GM23338 (cell line): ENCODE data around the gene RUSC1. TPM values are rescaled to one million over a fixed set of nuclear protein-coding genes. Genes with fewer than 3 reads are reported as not detected.
A peak's percentile ranks its signal among the peaks of the same experiment; 100 is the strongest.

Experiments
- ATAC-seq: fragments of 200-7000 bp; cut with Tn5 transposase; 3 replicates; pipeline ENCODE4 v1.9.1; 2020
- DNase-seq: peaks from one replicate; pipeline ENCODE4 v3.0.0-alpha.2; 2015; ENCODE audit warnings: low spot score
- H2AFZ ChIP-seq: fragments of 200-600 bp; sonication (generic); 2 replicates; pipeline ENCODE4 v1.8.0; 2016; ENCODE audit warnings: antibody characterized with exemption, mild to moderate bottlenecking, moderate library complexity
- H3F3A ChIP-seq: fragments of 200-600 bp; sonication (generic); replicated peaks from 2 replicates; pipeline ENCODE4 v1.8.0; 2017; ENCODE audit warnings: antibody characterized with exemption, mixed run types, low read depth
- H3K27ac ChIP-seq: fragments of 200-600 bp; sonication (generic); 2 replicates; pipeline ENCODE4 v1.6.1; 2016; ENCODE audit warnings: low read depth
- H3K27me3 ChIP-seq: fragments of 200-600 bp; sonication (generic); 2 replicates; pipeline ENCODE4 v1.8.0; 2016; ENCODE audit warnings: mild to moderate bottlenecking, mixed run types, moderate library complexity; ENCODE audit not compliant: insufficient read depth
- H3K36me3 ChIP-seq: fragments of 200-600 bp; sonication (generic); 2 replicates; pipeline ENCODE4 v1.8.0; 2016; ENCODE audit warnings: mild to moderate bottlenecking; ENCODE audit not compliant: insufficient read depth
- H3K4me1 ChIP-seq: fragments of 200-600 bp; sonication (generic); 2 replicates; pipeline ENCODE4 v1.8.0; 2016; ENCODE audit warnings: mild to moderate bottlenecking, moderate library complexity; ENCODE audit not compliant: insufficient read depth
- H3K4me2 ChIP-seq: fragments of 200-600 bp; sonication (generic); 2 replicates; pipeline ENCODE4 v1.7.1; 2017; ENCODE audit warnings: mixed run types
- H3K4me3 ChIP-seq: fragments of 200-600 bp; sonication (generic); 2 replicates; pipeline ENCODE4 v1.6.1; 2016; ENCODE audit warnings: mixed run types
- H3K79me2 ChIP-seq: fragments of 200-600 bp; sonication (generic); replicated peaks from 2 replicates; pipeline ENCODE4 v1.8.0; 2017; ENCODE audit warnings: mild to moderate bottlenecking; ENCODE audit not compliant: insufficient read depth
- H3K9me2 ChIP-seq: fragments of 200-600 bp; sonication (generic); 2 replicates; pipeline ENCODE4 v1.8.0; 2017; ENCODE audit not compliant: insufficient read depth
- H4K20me1 ChIP-seq: fragments of 200-600 bp; sonication (generic); replicated peaks from 2 replicates; pipeline ENCODE4 v1.8.0; 2017; ENCODE audit warnings: mild to moderate bottlenecking; ENCODE audit not compliant: insufficient read depth
- H3K27ac Mint-ChIP-seq: 2 replicates; pipeline ENCODE4 v1.8.0; 2020; ENCODE audit warnings: inconsistent platforms, mild to moderate bottlenecking, moderate library complexity, mixed read lengths
- H3K27me3 Mint-ChIP-seq: 3 replicates; pipeline ENCODE4 v1.8.0; 2022; ENCODE audit warnings: low read depth, mild to moderate bottlenecking, moderate library complexity, mixed read lengths, inconsistent platforms; ENCODE audit not compliant: insufficient read depth, poor library complexity
- H3K36me3 Mint-ChIP-seq: 3 replicates; pipeline ENCODE4 v1.8.0; 2021; ENCODE audit warnings: low read depth, mild to moderate bottlenecking, inconsistent platforms, moderate library complexity, mixed read lengths
- H3K4me1 Mint-ChIP-seq: 3 replicates; pipeline ENCODE4 v1.8.0; 2020; ENCODE audit warnings: mild to moderate bottlenecking, inconsistent platforms, mixed read lengths
- H3K4me3 Mint-ChIP-seq: 3 replicates; pipeline ENCODE4 v1.8.0; 2021; ENCODE audit warnings: moderate library complexity, mild to moderate bottlenecking, inconsistent platforms, mixed read lengths
- H3K9me3 Mint-ChIP-seq: 3 replicates; pipeline ENCODE4 v1.8.0; 2020; ENCODE audit warnings: moderate library complexity, mild to moderate bottlenecking, inconsistent platforms, mixed read lengths
- CREB1 ChIP-seq: fragments of 250-450 bp; sonication (Bioruptor Pico); IDR thresholded peaks from 2 replicates; pipeline ENCODE4 v1.5.0; 2020; ENCODE audit warnings: low read depth, mild to moderate bottlenecking, moderate library complexity
- EZH2phosphoT487 ChIP-seq: fragments of 200-600 bp; sonication (generic); IDR thresholded peaks from one replicate; pipeline ENCODE4 v1.8.1; 2018; ENCODE audit warnings: antibody characterized with exemption; ENCODE audit not compliant: unreplicated experiment
- POLR2AphosphoS5 ChIP-seq: IDR thresholded peaks from 2 replicates; pipeline ENCODE4 v1.6.1; 2016; ENCODE audit warnings: antibody characterized with exemption, low read depth
- ZNF331 ChIP-seq: fragments of 250-450 bp; sonication (Bioruptor Pico); IDR thresholded peaks from 2 replicates; pipeline ENCODE4 v1.5.0; 2020; ENCODE audit warnings: low read depth, mild to moderate bottlenecking, moderate library complexity
- ZNF462 ChIP-seq: fragments of 250-450 bp; sonication (Bioruptor Pico); IDR thresholded peaks from 2 replicates; pipeline ENCODE4 v1.5.0; 2020; ENCODE audit warnings: mild to moderate bottlenecking, moderate library complexity
- polyA plus RNA-seq: library from polyadenylated mRNA; unstranded; fragments of >200 nt; fragmentation: Nextera tagmentation; extraction: Ambion mirVana; gene quantifications from 2 replicates; pipeline ENCODE4 v1.2.1, GENCODE V29; 2016
- total RNA-seq: library from RNA; depleted of rRNA; stranded (reverse); fragments of >200 nt; shearing (Covaris generic); gene quantifications from 2 replicates; pipeline ENCODE4 v1.2.3, GENCODE V29; 2014
- TF ChIP-seq, protein P1 (sequence below): IDR thresholded peaks from one replicate; pipeline ENCODE4 v1.6.1; 2018; ENCODE audit warnings: antibody characterized with exemption; ENCODE audit not compliant: unreplicated experiment
- TF ChIP-seq, protein P2 (sequence below), 2 experiments: fragments of 200-600 bp in 1 of 2; sonication (generic) in 1 of 2; conservative IDR thresholded peaks; 2 replicates each; pipeline versions ENCODE4 v1.5.1 to v1.6.1; 2016 to 2017; ENCODE audit warnings: antibody characterized with exemption in 2 of 2, low read depth in 2 of 2, mild to moderate bottlenecking in 2 of 2, moderate library complexity in 1 of 2
- TF ChIP-seq, protein P3 (sequence below): IDR thresholded peaks from 2 replicates; pipeline ENCODE4 v1.6.1; 2016; ENCODE audit warnings: antibody characterized with exemption

Gene RUSC1
- total and polyA plus RNA-seq, 2 experiments from 2014 or later, result 53.4 to 87.7 TPM

DNA sequence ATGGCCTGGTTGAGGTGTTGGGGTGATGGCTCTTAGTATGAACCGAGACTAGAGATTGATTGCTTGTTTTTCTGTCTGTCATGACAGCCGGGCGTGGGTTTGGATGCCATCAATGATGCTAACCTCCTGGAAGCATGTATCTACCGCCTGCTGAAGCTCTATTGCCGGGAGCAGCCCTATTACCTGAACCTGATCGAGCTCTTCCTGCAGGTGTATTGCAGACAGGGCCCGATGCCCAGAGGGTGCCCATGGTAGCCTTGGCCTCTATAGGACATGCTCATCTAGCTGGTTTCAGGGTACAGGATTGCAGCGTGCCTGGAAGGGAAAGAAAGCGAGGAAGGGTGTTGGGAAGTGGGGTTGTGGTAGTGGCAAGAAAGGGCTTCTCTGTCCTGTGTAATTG lies 2.6 kb upstream of the RUSC1 start (continued):
- no peak for TF ChIP-seq ZNF462

- Histone ChIP-seq H4K20me1 (peaks cover 21% of the 10 kb centered on the region), H3K79me2 (peaks cover 3% of the 10 kb centered on the region; the same call in 1 of the 2 replicates), H3K9me2 (no peaks in the 10 kb centered on the region), H3K4me2 (peak overlapping the region; percentile 99; the same call in 1 of the 2 replicates), H3K27me3 (peaks cover 7% of the 10 kb centered on the region), H3K4me1 (peaks cover 23% of the 10 kb centered on the region), H2AFZ (no peak overlapping the region), H3F3A (peaks cover 59% of the 10 kb centered on the region), H3K36me3 (peaks cover 22% of the 10 kb centered on the region), H3K4me3 (no peak overlapping the region), H3K27ac (peak overlapping the region; percentile 46; the same call in 1 of the 2 replicates)
- Mint-ChIP-seq H3K4me1 (peaks cover 32% of the 10 kb centered on the region), H3K27ac (no peak overlapping the region), H3K27me3 (peaks cover 24% of the 10 kb centered on the region), H3K9me3 (no peaks in the 10 kb centered on the region), H3K36me3 (peaks cover 33% of the 10 kb centered on the region), H3K4me3 (peak overlapping the region; percentile 8; the same call in 1 of the 3 replicates)
- ATAC-seq, result no peak
- TF ChIP-seq, protein P1, sequence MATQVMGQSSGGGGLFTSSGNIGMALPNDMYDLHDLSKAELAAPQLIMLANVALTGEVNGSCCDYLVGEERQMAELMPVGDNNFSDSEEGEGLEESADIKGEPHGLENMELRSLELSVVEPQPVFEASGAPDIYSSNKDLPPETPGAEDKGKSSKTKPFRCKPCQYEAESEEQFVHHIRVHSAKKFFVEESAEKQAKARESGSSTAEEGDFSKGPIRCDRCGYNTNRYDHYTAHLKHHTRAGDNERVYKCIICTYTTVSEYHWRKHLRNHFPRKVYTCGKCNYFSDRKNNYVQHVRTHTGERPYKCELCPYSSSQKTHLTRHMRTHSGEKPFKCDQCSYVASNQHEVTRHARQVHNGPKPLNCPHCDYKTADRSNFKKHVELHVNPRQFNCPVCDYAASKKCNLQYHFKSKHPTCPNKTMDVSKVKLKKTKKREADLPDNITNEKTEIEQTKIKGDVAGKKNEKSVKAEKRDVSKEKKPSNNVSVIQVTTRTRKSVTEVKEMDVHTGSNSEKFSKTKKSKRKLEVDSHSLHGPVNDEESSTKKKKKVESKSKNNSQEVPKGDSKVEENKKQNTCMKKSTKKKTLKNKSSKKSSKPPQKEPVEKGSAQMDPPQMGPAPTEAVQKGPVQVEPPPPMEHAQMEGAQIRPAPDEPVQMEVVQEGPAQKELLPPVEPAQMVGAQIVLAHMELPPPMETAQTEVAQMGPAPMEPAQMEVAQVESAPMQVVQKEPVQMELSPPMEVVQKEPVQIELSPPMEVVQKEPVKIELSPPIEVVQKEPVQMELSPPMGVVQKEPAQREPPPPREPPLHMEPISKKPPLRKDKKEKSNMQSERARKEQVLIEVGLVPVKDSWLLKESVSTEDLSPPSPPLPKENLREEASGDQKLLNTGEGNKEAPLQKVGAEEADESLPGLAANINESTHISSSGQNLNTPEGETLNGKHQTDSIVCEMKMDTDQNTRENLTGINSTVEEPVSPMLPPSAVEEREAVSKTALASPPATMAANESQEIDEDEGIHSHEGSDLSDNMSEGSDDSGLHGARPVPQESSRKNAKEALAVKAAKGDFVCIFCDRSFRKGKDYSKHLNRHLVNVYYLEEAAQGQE, result no peak
- TF ChIP-seq EZH2phosphoT487 (no peak), CREB1 (CRISPR knock-in tag) (no peak), ZNF331 (CRISPR knock-in tag) (no peak), POLR2AphosphoS5 (no peak)
- TF ChIP-seq, protein P2, sequence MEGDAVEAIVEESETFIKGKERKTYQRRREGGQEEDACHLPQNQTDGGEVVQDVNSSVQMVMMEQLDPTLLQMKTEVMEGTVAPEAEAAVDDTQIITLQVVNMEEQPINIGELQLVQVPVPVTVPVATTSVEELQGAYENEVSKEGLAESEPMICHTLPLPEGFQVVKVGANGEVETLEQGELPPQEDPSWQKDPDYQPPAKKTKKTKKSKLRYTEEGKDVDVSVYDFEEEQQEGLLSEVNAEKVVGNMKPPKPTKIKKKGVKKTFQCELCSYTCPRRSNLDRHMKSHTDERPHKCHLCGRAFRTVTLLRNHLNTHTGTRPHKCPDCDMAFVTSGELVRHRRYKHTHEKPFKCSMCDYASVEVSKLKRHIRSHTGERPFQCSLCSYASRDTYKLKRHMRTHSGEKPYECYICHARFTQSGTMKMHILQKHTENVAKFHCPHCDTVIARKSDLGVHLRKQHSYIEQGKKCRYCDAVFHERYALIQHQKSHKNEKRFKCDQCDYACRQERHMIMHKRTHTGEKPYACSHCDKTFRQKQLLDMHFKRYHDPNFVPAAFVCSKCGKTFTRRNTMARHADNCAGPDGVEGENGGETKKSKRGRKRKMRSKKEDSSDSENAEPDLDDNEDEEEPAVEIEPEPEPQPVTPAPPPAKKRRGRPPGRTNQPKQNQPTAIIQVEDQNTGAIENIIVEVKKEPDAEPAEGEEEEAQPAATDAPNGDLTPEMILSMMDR (conservative IDR thresholded peaks at IDR 0.05; ENCODE audit: low read depth in 2 of 2), result no peak
- TF ChIP-seq, protein P3, sequence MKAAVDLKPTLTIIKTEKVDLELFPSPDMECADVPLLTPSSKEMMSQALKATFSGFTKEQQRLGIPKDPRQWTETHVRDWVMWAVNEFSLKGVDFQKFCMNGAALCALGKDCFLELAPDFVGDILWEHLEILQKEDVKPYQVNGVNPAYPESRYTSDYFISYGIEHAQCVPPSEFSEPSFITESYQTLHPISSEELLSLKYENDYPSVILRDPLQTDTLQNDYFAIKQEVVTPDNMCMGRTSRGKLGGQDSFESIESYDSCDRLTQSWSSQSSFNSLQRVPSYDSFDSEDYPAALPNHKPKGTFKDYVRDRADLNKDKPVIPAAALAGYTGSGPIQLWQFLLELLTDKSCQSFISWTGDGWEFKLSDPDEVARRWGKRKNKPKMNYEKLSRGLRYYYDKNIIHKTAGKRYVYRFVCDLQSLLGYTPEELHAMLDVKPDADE, result no peak
- DNase-seq, result no peak
These were observed 1.2 kb upstream of the RUSC1 start for GRCh38 chr1:155319536-155319935.
